Kidney glomerular epithelial cell (primary cell): ENCODE results near the gene GALM.
A peak's percentile ranks its signal among the peaks of the same experiment; 100 is the strongest.
"Not testable (repeated sequence)": the region's sequence is repeated elsewhere in the genome, so short reads cannot be mapped to it uniquely, and the experiment has no call there.

Source experiments
- DNase-seq: peaks from one replicate; lab custom pipeline; 2025; lab: John Stamatoyannopoulos, UW

GALM gene

GRCh38 chr2:38665854-38666555 lies at the start of gene GALM:
Gene GALM (plus strand): TSS chr2:38666114. CDS start chr2:38666162, 48 bp downstream.
- peak; percentile 65 for DNase-seq

GRCh38 chr2:38617301-38617700 lies 48.6 kb upstream of the GALM start:
- DNase-seq: no peak

GRCh38 chr2:38619458-38620164 lies 46.3 kb upstream of the GALM start:
- no peak for DNase-seq

- no peak for DNase-seq
Measured at GRCh38 chr2:38620282-38620977, 45.5 kb upstream of the GALM start.

DNA sequence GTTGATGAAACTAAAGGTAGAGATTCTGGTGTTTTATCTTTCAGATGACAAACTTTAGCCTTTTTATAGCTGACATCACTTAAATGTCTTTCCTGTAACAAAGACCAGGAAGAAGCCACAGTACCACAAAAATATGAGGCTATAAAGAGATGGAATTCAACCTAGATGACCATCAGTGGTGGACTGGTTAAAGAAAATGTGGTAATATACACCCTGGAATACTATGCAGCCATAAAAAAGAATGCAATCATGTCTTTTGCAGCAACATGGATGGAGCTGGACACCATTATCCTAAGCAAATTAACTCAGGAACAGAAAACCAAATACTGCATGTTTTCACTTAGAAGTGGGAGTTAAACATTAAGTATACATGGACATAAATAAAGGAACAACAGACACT lies 44.9 kb upstream of the GALM start:
- DNase-seq: no peak

GRCh38 chr2:38622210-38622609 lies 43.7 kb upstream of the GALM start:
- DNase-seq: no peak

GRCh38 chr2:38626326-38627035 lies 39.4 kb upstream of the GALM start:
- no peak for DNase-seq

GRCh38 chr2:38627391-38627790 lies 38.5 kb upstream of the GALM start:
- no peak for DNase-seq

DNA sequence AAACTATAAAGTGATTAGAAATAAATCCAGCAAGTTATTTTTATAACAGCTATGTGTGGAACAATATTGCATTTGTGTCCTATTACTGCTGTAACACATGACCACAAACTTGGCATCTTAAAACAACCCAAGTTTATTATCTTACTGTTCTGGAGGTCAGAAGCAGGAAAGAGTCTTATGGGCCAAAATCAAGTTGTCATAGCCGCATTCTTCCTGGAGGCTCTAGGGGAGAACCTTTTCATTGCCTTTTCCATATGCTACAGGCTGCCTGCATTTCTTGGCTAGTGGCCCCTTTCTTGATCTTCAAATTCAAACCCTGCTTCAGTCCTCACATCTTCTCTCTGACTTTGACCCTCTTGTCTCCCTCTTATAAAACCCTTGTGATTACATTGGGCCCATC lies 36.2 kb upstream of the GALM start:
- DNase-seq: no peak

- no peak for DNase-seq
Measured at GRCh38 chr2:38631976-38632375, 33.9 kb upstream of the GALM start.

DNA sequence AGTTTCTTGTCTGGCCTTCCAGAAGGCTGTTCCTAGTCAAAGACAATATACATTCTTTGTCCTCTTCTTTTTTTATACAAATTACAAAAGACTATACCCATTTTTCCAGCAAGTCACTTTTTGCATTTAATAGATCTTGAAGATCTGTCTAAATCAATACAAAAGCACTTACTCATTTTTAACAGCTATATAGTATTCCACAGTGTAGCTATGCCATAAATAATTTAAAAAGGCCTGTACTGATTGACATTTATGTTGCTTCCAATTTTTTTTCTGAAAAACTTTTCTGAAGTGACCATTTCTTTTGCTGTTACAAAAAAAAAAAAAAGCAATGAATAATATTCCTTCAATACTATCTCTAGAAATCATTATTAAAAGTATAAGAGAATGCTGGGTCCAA lies 32.9 kb upstream of the GALM start:
- no peak for DNase-seq

DNA sequence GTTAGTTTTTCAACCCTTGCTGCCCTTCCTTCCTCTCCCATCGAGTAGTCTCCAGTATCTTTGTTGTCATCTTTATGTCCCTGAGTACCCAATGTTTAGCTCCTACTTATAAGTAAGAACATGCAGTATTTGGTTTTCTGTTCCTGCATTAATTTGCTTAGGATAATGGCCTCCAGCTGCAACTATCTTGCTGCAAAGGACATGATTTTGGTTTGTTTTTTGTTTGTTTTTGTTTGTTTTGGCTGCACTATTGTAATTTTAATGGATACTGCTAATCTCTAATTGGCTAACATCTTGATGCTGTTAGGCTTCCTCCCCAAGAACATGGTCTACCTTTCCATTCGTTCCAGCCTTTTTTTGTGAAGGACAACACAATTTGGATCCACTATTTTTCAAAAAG lies 32.0 kb upstream of the GALM start:
- no peak for DNase-seq

DNA sequence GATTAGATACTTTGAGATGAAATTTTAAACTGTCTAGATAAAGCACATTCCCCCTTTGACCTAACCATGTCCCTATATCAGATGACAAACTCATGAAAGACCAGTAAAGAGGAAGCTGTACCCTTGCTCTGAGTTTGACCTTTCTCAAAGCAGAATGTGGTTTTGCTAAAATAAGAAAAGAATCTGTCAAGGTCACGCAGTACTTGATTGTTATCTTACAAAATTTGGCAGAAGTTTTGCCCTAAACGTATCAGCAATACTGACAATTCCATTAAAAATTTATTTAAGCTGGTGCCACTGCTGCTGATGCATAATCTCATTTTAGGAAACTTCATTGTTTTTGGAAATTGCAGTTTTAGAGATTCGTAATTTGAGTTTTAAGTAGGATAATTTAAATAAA lies 31.2 kb upstream of the GALM start:
- DNase-seq: no peak

DNA sequence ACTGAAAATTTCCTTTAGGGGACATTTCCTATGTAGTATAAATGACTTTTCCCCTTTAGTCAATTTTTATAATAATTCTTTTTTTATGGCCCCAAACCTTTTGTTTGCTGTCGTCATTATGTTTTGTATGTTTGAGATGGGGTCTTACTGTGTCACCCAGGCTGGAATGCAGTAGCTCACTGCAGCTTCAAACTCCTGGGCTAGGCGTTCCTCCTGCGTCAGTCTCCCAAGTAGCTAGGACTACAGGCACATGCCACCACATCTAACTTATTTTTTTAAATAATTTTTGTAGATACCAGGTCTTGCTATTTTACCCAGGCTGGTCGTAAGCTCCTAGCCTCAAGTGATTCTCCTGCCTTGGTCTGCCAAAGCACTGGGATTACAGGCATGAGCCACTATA lies 30.8 kb upstream of the GALM start:
- no peak for DNase-seq

DNA sequence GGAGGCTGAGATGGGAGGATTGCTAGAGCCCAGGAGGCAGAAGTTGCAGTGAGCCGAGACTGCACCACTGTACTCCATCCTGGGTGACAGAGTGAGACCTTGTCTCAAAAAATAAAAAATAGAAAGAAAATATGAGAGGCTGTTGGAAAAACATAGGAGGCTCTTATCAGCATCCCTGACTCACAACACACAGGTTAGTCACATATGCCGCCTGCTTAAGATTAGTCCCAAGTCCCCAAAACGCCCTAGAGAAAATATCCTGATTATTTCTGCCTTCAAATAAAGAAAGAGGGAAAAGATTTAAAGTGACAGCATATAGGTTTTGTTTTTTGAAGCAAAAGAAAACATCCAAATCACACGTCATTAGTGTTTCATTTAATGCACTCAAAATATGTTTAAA lies 29.8 kb upstream of the GALM start:
- DNase-seq: no peak

DNA sequence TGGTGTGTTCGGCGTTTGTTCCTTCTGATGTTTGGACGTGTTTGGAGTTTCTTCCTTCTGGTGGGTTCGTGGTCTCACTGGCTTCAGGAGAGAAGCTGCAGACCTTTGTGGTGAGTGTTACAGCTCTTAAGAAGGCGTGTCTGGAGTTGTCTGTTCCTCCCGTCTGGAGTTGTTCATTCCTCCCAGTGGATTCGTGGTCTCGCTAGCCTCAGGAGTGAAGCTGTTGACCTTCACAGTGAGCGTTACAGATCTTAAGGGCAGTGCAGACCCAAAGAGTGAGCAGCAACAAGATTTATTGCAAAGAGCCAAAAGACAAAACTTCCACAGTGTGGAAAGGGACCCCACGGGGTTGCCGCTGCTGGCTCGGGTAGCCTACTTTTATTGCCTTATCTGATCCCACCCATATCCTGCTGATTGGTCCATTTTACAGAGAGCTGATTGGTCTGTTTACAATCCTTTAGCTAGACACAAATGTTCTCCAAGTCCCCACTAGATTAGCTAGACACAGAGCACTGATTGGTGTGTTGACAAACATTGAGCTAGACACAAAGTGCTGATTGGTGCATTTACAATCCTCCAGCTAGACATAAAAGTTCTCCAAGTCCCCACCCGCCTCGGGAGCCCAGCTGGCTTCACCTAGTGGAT lies 23.4 kb upstream of the GALM start:
- not testable (repeated sequence) for DNase-seq

DNA sequence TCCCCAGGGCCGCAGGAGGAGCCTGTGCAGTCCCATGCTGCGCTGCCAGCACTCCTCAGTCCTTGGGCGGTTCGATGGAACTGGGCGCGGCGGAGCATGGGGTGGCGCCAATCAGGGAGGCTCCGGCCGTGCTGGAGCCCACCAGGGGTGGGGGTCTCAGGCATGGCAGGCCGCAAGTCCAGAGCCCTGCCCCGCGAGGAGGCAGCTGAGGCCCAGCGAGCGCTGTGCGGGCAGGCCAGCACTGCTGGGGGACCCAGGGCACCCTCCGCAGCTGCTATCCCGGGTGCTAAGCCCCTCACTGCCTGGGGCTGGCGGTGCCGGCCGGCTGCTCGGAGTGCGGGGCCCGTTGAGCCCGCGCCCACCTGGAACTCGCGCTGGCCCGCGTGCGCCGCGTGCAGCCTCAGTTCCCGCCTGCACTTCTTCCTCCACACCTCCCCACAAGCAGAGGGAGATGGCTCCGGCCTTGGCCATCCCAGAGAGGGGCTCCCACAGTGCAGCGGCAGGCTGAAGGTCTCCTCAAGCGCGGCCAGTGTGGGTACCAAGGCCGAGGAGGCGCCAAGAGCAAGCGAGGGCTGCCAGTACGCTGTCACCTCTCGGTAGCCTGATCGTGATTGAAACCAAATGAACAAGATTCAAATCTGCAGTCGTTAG lies 22.8 kb upstream of the GALM start:
- no peak for DNase-seq

GRCh38 chr2:38643683-38644511 lies 22.0 kb upstream of the GALM start:
- DNase-seq: not testable (repeated sequence)

- DNase-seq: no peak
Measured at GRCh38 chr2:38648107-38648761, 17.7 kb upstream of the GALM start.

DNA sequence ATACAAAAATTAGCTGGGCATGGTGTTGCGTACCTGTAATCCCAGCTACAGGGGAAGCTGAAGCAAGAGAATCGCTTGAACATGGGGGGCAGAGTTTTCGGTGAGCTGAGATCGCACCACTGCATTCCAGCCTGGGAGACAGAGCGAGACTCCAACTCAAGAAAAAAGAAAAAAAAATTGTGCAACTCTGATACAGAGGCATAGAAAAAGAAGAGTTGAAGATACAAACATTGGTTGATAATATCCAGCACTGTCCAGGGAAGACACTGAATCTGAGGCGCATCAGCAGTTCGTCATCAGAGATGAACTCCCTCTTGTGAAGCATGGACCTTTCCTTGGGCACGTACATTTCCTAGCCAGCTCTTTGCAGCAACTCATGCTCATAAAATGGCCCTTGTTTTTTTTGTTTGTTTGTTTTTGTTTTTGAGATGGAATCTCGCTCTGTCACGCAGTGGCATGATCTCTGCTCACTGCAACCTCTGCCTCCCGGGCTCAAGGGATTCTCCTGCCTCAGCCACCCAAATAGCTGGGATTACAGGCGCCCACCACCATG lies 16.7 kb upstream of the GALM start:
- DNase-seq: no peak
